ENCODE measurements around the gene TMEM190.

The TMEM190 gene

DNA sequence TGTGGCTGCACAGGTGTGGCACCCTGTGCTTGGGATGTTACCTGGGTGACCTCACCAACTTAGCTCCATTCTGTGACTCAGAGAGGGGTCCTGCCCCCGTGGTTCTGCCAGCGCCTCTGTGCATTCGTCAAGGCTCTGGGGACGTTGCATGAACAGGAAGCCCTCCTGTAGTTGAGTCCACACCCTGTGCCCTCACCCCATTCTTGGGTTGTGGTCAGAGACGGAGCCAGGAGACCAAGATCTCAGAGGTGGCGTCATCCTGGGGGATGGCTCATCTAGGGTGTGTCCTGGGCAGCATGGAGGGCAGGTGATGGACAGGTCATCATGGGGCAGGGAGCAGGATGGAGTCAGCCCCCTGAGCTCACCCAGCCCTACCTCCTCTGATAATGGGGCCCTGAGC, 24.6 kb upstream of the TMEM190 start:
- no peak for DNase-seq

DNA sequence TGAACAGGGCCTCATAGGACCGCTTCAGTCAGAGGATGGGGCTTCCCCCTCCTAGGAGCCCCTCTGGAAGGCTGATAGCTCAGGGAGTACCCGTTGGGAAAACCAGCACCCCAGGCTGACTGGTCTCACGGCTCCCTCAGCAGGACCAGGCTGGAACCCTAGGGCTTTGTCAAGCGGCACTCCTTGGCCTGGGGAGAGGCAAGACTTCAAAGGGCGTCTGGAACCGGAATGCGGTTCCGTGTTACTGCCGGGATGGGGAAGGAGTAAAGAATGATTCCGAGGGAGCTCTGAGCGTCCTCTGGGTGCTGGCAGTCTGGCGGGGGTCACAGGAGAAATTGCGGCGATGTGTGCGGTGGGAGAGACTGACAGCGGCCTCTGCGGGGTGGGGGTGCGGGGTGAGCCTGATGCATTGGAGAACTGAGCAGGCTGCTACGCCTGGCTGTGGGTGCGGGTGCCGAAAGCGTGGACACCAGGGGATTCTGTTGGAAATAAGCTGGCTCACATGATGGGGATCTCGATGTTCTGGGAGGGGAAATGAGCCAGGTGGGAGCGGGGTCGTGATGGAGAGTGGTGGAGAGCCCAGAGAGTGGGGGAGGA, 24.0 kb upstream of the TMEM190 start:
- no peak for DNase-seq

GRCh38 chr19:55353356-55353802, 23.2 kb upstream of the TMEM190 start:
- DNase-seq, result no peak

DNA sequence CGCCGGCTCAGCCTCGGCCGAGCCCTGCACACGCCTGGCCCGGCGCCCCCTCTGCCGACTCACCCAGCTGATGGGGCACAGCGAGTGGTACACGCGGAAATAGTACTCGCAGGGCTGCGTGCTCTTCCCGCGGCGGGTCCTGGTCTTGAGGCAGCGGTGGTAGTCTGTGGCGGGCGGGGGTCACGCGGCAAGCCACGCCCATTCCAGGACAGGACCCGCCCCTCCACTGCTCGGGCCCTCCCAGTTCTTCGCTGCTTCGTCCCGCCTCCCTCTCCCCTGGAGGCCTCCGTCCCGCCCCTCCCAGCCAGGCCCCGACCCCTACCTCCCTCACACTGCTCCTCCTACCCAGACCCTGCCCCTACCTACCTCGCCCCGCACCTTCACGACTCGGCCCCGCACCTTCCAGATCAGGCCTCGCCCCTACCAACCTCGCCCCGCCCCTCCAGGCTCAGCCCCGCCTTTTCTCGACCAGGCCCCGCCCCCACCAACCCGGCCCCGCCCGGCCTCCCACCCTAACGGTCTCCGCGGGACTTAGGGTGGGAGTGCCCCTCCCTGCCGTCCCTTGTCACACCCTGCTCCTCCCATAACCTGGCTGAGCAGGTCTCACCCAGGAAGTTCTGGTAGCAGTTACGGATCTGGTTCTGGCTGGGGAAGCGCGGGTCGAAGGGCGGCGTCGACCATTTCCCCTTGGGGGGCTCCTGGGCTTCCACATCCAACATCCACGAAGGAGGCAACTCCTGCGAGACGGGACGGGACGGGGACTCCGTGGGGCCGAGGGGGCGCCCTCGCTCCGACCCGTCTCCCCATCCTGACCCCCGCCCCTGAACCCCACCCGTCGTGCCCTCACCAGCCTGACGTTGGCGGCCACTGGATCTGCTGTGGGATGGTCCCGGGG, 22.6 kb upstream of the TMEM190 start:
- DNase-seq, result no peak

DNA sequence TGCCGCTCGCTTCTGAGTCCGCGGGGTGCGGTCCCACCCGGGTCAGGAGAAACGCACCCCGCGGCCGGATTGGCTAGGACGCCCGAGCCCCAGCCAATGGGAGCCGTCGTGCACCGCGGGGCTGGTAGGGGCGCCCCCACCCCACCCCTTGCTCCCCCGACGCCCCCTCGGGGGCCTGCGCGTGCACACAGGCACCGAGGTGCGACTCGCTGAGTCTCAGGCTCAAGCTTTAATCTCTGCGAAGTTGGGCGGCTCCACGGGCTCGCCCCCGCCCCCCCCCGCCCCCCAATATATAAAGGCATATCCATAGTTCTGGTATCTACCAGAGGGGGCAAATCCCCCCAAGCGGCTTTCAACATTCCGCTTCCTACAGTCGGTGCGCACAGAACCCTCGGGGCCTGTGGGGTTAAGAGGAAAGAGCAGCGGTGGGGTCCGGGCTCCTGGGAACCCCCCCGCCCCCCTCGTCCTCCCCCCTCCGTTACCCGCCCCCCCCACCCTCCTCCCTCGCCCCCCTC, 21.9 kb upstream of the TMEM190 start, which contains the start of gene COX6B2:
TSS of gene COX6B2 (minus strand) at position 22 of the 515 bp plus-strand sequence. CDS start 198 bp downstream, outside the sequence.
- DNase-seq, result no peak

DNA sequence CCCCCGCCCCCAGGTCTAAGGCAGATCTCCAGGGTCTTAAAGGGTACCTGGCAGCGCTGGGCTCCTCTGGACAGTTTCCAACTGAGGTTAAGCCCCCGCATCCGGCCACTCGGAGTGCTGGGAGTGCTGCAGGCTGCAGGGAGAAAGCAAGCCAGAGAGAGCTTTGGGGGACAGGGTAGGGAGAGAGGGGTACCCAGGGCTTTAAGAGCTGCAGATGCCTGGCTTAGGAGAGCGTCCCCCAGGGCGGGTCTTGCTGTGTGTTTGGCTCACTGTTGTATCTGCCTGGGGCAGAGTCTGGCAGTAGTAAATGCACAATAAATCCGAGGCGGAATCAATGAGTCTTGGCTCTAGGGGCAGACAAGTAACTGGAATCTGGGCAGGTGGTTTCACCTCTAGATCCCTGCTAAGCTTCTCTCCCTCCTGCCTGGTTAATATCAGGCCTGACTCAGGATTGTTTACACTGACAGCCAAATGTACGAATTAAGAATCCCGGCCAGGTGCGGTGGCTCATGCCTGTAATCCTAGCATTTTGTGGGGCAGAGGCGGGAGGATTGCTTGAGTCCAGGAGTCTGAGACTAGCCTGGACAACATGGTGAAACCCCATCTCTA, 21.3 kb upstream of the TMEM190 start:
- DNase-seq, result no peak

- DNase-seq, result no peak
Measured at GRCh38 chr19:55358493-55358892, 18.1 kb upstream of the TMEM190 start.

DNA sequence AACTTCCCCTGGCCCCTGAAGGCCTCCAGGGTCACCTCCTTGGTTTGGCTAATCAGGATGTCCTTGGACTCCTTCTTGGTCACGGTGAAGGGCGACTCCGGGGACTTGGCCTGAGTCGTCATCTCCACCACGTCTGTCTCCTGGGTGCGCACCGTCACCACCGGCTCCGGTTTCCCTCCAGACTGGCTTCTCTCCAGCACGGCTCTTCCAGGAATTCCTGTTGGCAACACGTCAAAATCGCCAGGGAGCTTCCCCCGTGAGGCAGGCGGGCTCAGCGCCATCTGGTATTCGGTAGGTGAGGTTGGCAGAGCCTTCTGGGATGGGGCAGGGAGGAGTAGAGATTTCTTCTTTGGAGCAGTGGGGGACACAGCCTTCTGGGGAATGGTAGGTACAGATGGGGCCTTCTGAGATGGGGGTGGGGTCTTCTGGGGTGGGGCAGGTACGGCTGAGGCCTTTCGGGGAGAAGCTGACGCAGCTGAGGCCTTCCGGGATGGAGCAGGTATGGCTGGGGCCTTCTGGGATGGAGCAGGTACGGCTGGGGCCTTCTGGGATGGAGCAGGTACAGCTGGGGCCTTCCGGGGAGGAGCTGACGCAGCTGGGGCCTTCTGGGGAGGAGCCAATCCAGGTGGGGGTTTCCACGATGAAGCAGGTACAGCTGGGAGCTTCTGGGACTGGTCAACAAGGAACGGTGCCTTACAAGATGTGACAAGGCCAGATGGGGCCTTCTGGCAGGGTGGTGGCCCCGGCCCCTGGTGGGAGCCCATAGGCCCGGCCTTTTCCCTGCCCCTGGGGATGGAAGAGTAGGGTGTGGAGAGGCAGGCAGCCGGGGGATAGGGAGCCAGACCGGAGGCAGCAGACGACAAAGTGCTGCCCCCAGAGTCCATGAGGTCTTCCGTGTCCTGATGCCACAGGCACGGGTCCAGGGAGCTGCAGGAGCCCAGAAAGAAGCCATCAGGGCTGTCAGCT, 17.4 kb upstream of the TMEM190 start:
- DNase-seq, result no peak

DNA sequence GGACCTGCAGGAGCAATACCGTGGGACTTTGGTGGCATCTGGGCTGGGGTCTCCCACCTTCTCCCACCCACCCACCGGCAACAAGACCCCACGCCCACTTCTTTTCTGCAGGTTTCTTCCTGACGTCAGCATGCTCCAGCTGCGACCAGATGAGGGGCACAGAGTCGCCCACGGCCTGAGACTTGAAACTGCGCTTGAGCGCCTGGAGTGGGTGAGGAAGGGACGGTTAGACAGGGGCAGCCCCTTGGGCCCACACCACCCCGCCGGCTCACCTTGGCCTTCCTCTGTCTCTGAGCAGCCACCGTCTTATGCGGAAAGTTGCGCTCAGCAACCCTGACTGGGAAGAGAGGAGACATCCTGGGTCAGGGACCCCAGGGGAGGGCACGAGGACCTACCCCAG, 15.7 kb upstream of the TMEM190 start:
- DNase-seq, result no peak

DNA sequence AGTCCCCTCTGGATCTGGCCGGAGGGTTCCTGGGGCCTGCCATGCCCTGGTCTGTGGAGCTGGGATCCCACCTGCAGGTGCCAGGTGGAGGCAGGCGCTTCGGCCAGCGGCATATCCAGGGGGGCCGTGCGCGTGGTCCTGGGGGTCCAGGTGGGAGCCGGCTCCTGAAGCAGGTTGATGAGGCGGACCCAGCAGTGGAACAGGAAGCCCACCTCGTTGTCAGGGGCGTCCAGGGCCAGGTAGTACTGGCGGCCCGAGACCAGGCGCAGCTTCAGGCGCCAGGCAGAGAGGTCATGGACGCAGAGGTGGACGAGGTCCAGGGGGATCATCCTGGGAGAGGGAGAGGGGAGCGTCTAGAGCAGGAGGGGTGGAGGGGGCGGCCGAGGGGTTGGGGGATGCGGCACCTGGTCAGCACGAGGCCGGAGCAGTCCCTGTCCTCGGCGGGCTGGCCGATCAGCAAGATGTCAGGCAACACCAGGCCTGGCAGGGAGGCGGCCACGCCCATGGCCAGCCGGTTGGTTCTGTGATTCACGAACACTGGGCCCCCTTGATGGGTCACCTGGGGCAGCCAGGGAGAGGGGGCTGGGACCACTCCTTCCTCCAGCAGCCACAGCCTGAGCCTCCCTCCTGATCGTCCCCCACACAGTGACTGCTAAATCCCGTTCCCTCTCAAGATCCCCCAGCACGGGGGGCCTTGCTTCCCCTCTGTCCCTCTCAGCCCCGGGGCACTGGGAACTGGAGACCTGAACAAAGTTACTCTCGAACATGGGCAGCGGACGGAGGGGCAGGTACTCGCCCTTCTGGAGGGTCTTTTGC, 14.2 kb upstream of the TMEM190 start:
- DNase-seq, result no peak

DNA sequence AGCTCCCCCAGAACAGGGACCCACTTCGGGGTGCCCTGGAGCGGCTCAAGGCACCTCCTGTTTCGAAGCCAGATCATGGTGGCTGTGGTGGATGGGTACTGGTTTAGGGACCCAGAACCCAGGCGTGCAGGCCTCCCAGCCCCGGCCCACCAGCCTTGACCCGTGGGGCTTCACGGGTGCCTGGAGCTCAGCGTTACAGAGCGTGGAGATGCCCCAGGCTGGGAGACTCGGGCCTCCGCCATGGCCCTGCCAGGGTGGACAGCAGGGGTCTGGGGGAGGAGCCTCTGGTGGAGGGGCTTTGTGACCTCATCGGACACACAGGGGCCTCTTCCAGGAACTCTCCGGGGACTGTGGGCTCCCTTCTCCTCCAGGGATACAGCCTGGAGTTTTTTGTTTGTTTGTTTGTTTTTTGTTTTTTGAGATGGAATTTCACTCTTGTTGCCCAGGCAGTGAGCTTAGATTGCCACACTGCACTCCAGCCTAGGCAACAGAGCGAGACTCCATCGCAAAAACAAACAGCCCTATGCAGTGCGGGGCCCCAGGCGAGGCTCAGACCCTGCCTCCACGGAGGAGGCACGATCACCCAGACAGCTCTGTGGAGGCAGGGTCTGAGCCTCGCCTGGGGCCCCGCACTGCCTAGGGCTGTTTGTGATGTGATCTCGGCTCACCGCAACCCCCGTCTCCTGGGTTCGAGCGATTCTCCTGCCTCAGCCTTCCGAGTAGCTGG, 13.5 kb upstream of the TMEM190 start, which contains the start of gene GARIN5B:
TSS of gene GARIN5B (minus strand) at position 271 of the 727 bp plus-strand sequence. CDS start at position 77, 194 bp downstream.
- DNase-seq, result no peak

DNA sequence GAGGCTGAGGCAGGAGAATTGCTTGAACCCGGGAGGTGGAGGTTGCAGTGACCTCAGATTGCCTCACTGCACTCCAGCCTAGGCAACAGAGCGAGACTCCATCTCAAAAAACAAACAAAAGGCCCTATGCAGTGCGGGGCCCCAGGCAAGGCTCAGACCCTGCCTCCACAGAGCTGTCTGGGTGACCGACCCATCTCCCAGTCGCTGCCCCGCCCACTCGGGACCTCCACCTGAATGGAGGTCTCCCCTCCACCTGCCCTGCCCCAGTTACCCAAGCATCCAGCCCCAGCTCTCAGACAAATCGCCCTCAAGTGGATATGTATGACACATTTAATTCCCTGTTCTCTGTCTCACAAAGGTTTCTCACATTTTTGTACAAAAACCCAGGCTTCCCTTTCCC, 11.4 kb upstream of the TMEM190 start:
- no peak for DNase-seq

DNA sequence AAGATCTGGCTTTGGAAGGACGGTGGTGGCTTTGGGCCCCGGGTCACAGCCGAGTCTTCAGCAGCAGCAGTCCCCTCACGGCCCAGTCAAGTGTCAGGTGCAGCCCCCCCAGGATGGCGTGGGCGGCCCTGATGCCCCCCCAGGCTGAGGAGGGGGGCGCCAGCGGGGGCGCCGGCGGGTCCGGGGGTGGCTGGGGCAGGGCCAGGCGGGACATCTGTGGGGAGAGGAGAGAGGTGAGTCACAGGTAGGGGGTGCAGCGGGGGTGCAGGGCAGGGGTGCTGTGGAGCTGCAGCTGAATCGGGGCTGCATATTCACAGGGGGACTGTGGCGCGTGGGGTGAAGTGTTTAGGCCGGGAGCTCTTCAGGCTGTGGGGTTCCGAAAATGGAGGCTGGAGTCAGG, 10.7 kb upstream of the TMEM190 start:
- DNase-seq, result no peak

GRCh38 chr19:55366790-55367189, 9.8 kb upstream of the TMEM190 start:
- no peak for DNase-seq

DNA sequence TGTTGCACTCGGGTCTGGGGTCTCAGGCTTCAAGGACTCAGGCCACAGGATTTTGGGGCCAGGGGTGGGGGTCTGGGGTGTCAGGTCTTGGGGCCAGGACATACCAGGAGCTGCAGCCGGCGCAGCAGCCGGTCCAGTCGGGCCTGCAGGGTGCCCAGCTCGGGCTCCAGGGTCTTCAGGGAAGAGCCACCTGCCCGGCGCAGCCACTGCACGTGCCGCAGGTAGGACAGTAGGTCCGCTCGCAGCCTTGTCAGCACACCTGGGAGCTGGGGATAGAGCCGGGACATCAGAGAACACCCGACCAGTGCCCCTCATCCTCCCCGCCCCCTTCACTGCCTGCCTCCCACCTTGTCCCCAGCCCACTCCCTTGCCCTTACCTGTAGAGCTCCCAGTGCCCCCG, 8.5 kb upstream of the TMEM190 start:
- no peak for DNase-seq

DNA sequence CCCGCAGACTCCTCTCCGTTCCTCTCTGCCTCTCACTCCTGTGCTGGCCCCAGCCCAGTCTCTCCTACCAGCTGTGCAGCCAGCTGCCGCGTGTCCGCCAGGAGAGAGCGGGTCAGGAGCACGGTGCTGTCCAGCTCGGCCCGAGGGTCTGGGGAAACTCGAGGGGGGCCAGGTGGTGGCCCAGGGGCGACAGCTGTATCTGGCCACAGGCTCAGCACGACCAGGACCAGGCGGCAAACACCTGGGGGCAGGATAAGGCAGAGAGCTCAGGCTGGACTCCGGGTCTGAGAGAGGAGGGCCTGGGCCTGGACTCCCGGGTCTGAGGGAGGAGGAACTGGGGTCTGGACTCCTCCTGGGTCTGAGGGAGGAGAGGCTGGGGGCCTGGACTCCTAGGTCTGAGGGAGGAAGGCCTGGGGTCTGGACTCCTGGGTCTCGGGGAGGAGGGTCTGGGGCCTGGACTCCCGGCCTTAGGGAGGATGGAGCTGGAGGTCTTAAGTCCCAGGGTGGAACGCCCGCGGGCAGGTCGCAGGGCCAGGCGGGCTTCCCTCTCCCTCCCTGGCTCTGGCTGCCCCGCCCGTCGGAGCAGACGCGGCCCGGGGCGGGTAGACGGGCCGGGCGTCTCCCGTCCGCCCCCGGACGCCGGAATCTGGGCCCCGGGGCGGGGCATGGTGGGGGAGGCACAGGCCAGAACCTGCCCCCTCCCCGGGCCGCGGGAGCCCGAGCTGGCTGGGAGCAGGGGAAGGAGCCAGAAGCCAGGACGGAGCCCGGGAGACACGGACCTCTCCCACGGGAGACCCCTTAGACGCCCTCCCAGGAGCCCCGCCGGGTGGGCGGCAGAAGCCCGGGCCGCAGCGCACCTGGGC, 7.7 kb upstream of the TMEM190 start:
- DNase-seq, result no peak

- no peak for DNase-seq
Measured at GRCh38 chr19:55369653-55370304, 6.8 kb upstream of the TMEM190 start.

- DNase-seq, result no peak
Measured at GRCh38 chr19:55370305-55370988, 6.2 kb upstream of the TMEM190 start, which contains the start of gene IL11. TSS of gene IL11 (minus strand) at chr19:55370463. CDS start at chr19:55370310, 153 bp downstream.
